SK-N-SH (cell line): ENCODE results near the gene PEA15. TPM values are rescaled to one million over a fixed set of nuclear protein-coding genes. Genes with fewer than 3 reads are reported as not detected.

ENCODE experiments used
- CTCF ChIA-PET: fragments of 300-600, 350-600 bp; formaldehyde crosslinking; extraction: SDS; loops from one replicate; lab custom pipeline; 2021; lab: Yijun Ruan, JAX
- POLR2A ChIA-PET: fragments of 350-600 bp; sonication (Branson Sonifier 250); formaldehyde crosslinking; extraction: SDS; loops from one replicate; lab custom pipeline; 2020; ENCODE audit warnings: antibody characterized with exemption, inconsistent platforms; lab: Yijun Ruan, JAX
- DNase-seq: peaks from one replicate; pipeline ENCODE4 v3.0.0; 2012
- H2AFZ ChIP-seq: fragments of 200-600 bp; sonication (generic); 2 replicates; pipeline ENCODE4 v1.8.1; 2016; ENCODE audit warnings: antibody characterized with exemption, mild to moderate bottlenecking, low read depth
- H3F3A ChIP-seq: fragments of 200-600 bp; sonication (generic); replicated peaks from 2 replicates; pipeline ENCODE3; 2016; ENCODE audit warnings: antibody characterized with exemption, mild to moderate bottlenecking; ENCODE audit not compliant: insufficient read depth
- H3K27ac ChIP-seq, 2 experiments: fragments of 200-500 bp in 1 of 2; fragments of 200-600 bp in 1 of 2; sonication (Bioruptor generic) in 1 of 2; sonication (generic), shearing (Covaris generic) in 1 of 2; 2 replicates each; pipeline versions ENCODE4 v1.5.1 to v1.6.1; 2014 to 2016; ENCODE audit warnings: low read depth in 2 of 2, inconsistent platforms in 1 of 2, low read length in 1 of 2, mild to moderate bottlenecking in 1 of 2, mixed read lengths in 1 of 2
- H3K27me3 ChIP-seq: fragments of 200-600 bp; sonication (generic), shearing (Covaris generic); 2 replicates; pipeline ENCODE4 v1.6.1; 2016; ENCODE audit warnings: mixed run types; ENCODE audit not compliant: insufficient read depth
- H3K36me3 ChIP-seq, 2 experiments: fragments of 200-500 bp in 1 of 2; fragments of 200-600 bp in 1 of 2; sonication (Bioruptor generic) in 1 of 2; sonication (generic) in 1 of 2; replicated peaks in 1 of 2; 2 replicates each; pipeline versions ENCODE3 to v1.5.1; 2014 to 2016; ENCODE audit warnings: low read length in 1 of 2, mild to moderate bottlenecking in 1 of 2; ENCODE audit not compliant: insufficient read depth in 2 of 2, control insufficient read depth in 1 of 2
- H3K4me1 ChIP-seq, 2 experiments: fragments of 200-500 bp in 1 of 2; fragments of 200-600 bp in 1 of 2; sonication (Bioruptor generic) in 1 of 2; sonication (generic), shearing (Covaris generic) in 1 of 2; 2 replicates each; pipeline versions ENCODE4 v1.5.1 to v1.6.1; 2014 to 2016; ENCODE audit warnings: low read depth in 1 of 2, low read length in 1 of 2, mixed run types in 1 of 2; ENCODE audit not compliant: insufficient read depth in 2 of 2, control insufficient read depth in 1 of 2
- H3K4me2 ChIP-seq: fragments of 200-600 bp; sonication (generic), shearing (Covaris generic); 2 replicates; pipeline ENCODE4 v1.6.1; 2017; ENCODE audit warnings: mixed run types
- H3K4me3 ChIP-seq, 2 experiments: fragments of 200-500 bp in 1 of 2; fragments of 200-600 bp in 1 of 2; sonication (Bioruptor generic) in 1 of 2; sonication (generic), shearing (Covaris generic) in 1 of 2; 2 replicates each; pipeline versions ENCODE4 v1.5.1 to v1.8.1; 2014 to 2016; ENCODE audit warnings: low read depth in 2 of 2, inconsistent platforms in 1 of 2, low read length in 1 of 2, mild to moderate bottlenecking in 1 of 2, mixed read lengths in 1 of 2, moderate library complexity in 1 of 2
- H3K79me2 ChIP-seq: fragments of 200-600 bp; sonication (generic); 2 replicates; pipeline ENCODE4 v1.8.1; 2017; ENCODE audit warnings: mild to moderate bottlenecking; ENCODE audit not compliant: insufficient read depth
- H3K9ac ChIP-seq: fragments of 200-600 bp; sonication (generic); 2 replicates; pipeline ENCODE4 v1.6.1; 2017; ENCODE audit warnings: mixed run types
- H3K9me2 ChIP-seq: fragments of 200-600 bp; sonication (generic); 2 replicates; pipeline ENCODE4 v1.6.1; 2017; ENCODE audit warnings: mixed run types
- H3K9me3 ChIP-seq: fragments of 200-600 bp; sonication (generic); 2 replicates; pipeline ENCODE4 v1.6.1; 2017; ENCODE audit warnings: mixed run types, mild to moderate bottlenecking, moderate library complexity
- H4K20me1 ChIP-seq: fragments of 200-600 bp; sonication (generic); 2 replicates; pipeline ENCODE4 v1.6.1; 2017; ENCODE audit warnings: mild to moderate bottlenecking, mixed run types; ENCODE audit not compliant: insufficient read depth
- CHD2 ChIP-seq: fragments of 150-350 bp; IDR thresholded peaks from 2 replicates; pipeline ENCODE4 v1.6.1; 2018; ENCODE audit warnings: low read length; ENCODE audit not compliant: partially characterized antibody
- CTCF ChIP-seq: fragments of 200-600 bp; sonication (generic); IDR thresholded peaks from 2 replicates; pipeline ENCODE4 v1.6.1; 2017; ENCODE audit warnings: antibody characterized with exemption, mild to moderate bottlenecking, moderate library complexity
- ELF1 ChIP-seq: IDR thresholded peaks from 2 replicates; pipeline ENCODE4 v1.4.0; 2012
- EP300 ChIP-seq, 2 experiments: IDR thresholded peaks; 2 replicates each; pipeline versions ENCODE4 v1.4.0 to v1.6.1; 2012; ENCODE audit warnings: borderline replicate concordance in 1 of 2, low read depth in 1 of 2, low read length in 1 of 2
- EZH2phosphoT487 ChIP-seq: fragments of 200-600 bp; sonication (generic); IDR thresholded peaks from 2 replicates; pipeline ENCODE4 v1.6.1; 2017; ENCODE audit warnings: low read depth, mixed run types, mild to moderate bottlenecking, antibody characterized with exemption, moderate library complexity, borderline replicate concordance
- FOSL2 ChIP-seq: IDR thresholded peaks from 2 replicates; pipeline ENCODE4 v1.4.0; 2012; ENCODE audit warnings: low read depth, mild to moderate bottlenecking, moderate library complexity, borderline replicate concordance
- FOXJ3 ChIP-seq: sonication (generic); formaldehyde crosslinking; IDR thresholded peaks from 2 replicates; pipeline ENCODE4 v1.5.1; 2020; ENCODE audit warnings: mild to moderate bottlenecking, missing genetic modification reagents
- GATA2 ChIP-seq: sonication (generic); formaldehyde crosslinking; IDR thresholded peaks from 2 replicates; pipeline ENCODE4 v1.5.0; 2020; ENCODE audit warnings: mild to moderate bottlenecking, missing genetic modification reagents
- MAX ChIP-seq: IDR thresholded peaks from 2 replicates; pipeline ENCODE4 v1.4.0; 2012; ENCODE audit warnings: low read depth
- MXI1 ChIP-seq: IDR thresholded peaks from 2 replicates; pipeline ENCODE4 v1.6.1; 2012; ENCODE audit warnings: mild to moderate bottlenecking, low read depth, low read length, improper control_type of control experiment
- NFIC ChIP-seq: IDR thresholded peaks from 2 replicates; pipeline ENCODE4 v1.4.0; 2012; ENCODE audit warnings: borderline replicate concordance
- PBX3 ChIP-seq: IDR thresholded peaks from 2 replicates; pipeline ENCODE4; 2012
- RXRA ChIP-seq: IDR thresholded peaks from 2 replicates; pipeline ENCODE4 v1.4.0; 2012; ENCODE audit warnings: low read depth, mild to moderate bottlenecking, borderline replicate concordance
- SIN3A ChIP-seq: IDR thresholded peaks from 2 replicates; pipeline ENCODE4 v1.6.1; 2012; ENCODE audit warnings: low read depth, mild to moderate bottlenecking, low read length, moderate library complexity, borderline replicate concordance
- SMC3 ChIP-seq: IDR thresholded peaks from 2 replicates; pipeline ENCODE4 v1.6.1; 2012; ENCODE audit warnings: low read depth, low read length, improper control_type of control experiment
- YY1 ChIP-seq: IDR thresholded peaks from 2 replicates; pipeline ENCODE4 v1.4.0; 2012; ENCODE audit warnings: low read depth, mild to moderate bottlenecking
- WGBS: methylation state at CpG from one replicate; pipeline ENCODE4 v1.1.6; 2017; ENCODE audit warnings: low lambda C conversion rate; 5-methylcytosine and 5-hydroxymethylcytosine counted together
- polyA plus RNA-seq, 3 experiments: library from polyadenylated mRNA; depleted of rRNA; stranded (reverse); fragments of >200 nt; gene quantifications; 2 replicates each; pipeline ENCODE4 v1.2.3, GENCODE V29; 2012

PEA15 gene
- polyA plus RNA-seq, 1 of the 3 experiments (the other 2 are of a cell fraction): 322 TPM

- H2AFZ ChIP-seq: no peak overlapping the region
- no peaks in the 10 kb centered on the region; the same call in 1 of the 2 replicates for H4K20me1 ChIP-seq
- H3F3A ChIP-seq: no peaks in the 10 kb centered on the region
- ChIA-PET CTCF (interaction anchor here (0.9 to 26.9 kb wide), 5 partner anchors 14 to 137 kb away, joined by 3 to 293 read pairs (median 20); partner anchors contain the start of gene CASQ1), POLR2A (no interaction called here)
- no peaks in the 10 kb centered on the region for H3K9me2 ChIP-seq
- H3K4me3 ChIP-seq: no peak overlapping the region
- TF ChIP-seq FOXJ3 (CRISPR knock-in tag) (no peak), RXRA (no peak), CHD2 (no peak), SMC3 (no peak)
- H3K9me3 ChIP-seq: no peaks in the 10 kb centered on the region
- no peaks in the 10 kb centered on the region for H3K4me1 ChIP-seq
- no peak overlapping the region for H3K9ac ChIP-seq
- no peaks in the 10 kb centered on the region for H3K27me3 ChIP-seq
- no peak overlapping the region for H3K27ac ChIP-seq
- H3K36me3 ChIP-seq: peaks cover 72 to 76% of the 10 kb centered on the region in 2 experiments
- WGBS: 92% methylated on average over 2 of the region's 2 CpGs
- H3K79me2 ChIP-seq: peaks cover 8% of the 10 kb centered on the region; the same call in 1 of the 2 replicates
- no peak for DNase-seq
- no peak overlapping the region for H3K4me2 ChIP-seq
Observed at GRCh38 chr1:160237558-160237957, 32.4 kb downstream of the PEA15 start.

- Histone ChIP-seq H4K20me1 (no peaks in the 10 kb centered on the region; the same call in 1 of the 2 replicates), H3K9ac (no peak overlapping the region), H3K9me3 (no peaks in the 10 kb centered on the region), H3K4me3 (no peak overlapping the region), H2AFZ (no peak overlapping the region), H3K79me2 (peaks cover 17% of the 10 kb centered on the region; the same call in 1 of the 2 replicates), H3F3A (no peaks in the 10 kb centered on the region), H3K27me3 (no peaks in the 10 kb centered on the region), H3K36me3 (peaks cover 75 to 76% of the 10 kb centered on the region in 2 experiments), H3K4me2 (no peak overlapping the region), H3K27ac (no peak overlapping the region), H3K9me2 (no peaks in the 10 kb centered on the region), H3K4me1 (no peaks in the 10 kb centered on the region)
- no peak for TF ChIP-seq MXI1
- TF ChIP-seq EP300 (IDR thresholded peaks at IDR 0.05; ENCODE audit: borderline replicate concordance in 1 of 2, low read depth in 1 of 2, low read length in 1 of 2): no peak
- no peak for TF ChIP-seq SIN3A
- TF ChIP-seq MAX: no peak
- no peak for TF ChIP-seq YY1
- POLR2A ChIA-PET: no interaction called here
- CTCF ChIA-PET: interaction anchor here (0.9 to 26.9 kb wide), 7 partner anchors 13 to 153 kb away, joined by 3 to 293 read pairs (median 6); partner anchors contain the start of gene CASQ1
- DNase-seq: no peak
- WGBS: 91% methylated on average over 5 of the region's 5 CpGs
Observed at GRCh38 chr1:160238408-160238807, 33.2 kb downstream of the PEA15 start.

- Histone ChIP-seq H3K79me2 (peaks cover 27% of the 10 kb centered on the region; the same call in 1 of the 2 replicates), H3K27ac (no peak overlapping the region), H3K4me2 (no peak overlapping the region), H3K9me3 (no peaks in the 10 kb centered on the region), H3K9me2 (no peaks in the 10 kb centered on the region), H3K9ac (no peak overlapping the region), H3F3A (no peaks in the 10 kb centered on the region), H4K20me1 (peaks cover 2% of the 10 kb centered on the region), H3K36me3 (peaks cover 69 to 70% of the 10 kb centered on the region in 2 experiments), H2AFZ (no peak overlapping the region), H3K4me3 (no peak overlapping the region), H3K4me1 (no peaks in the 10 kb centered on the region), H3K27me3 (no peaks in the 10 kb centered on the region)
- 98% methylated on average over 18 of the region's 24 CpGs for WGBS
- no peak for DNase-seq
- ChIA-PET POLR2A (interaction anchor here (0.7 kb wide), 1 partner anchor 51 kb away, joined by 3 read pairs; no protein-coding TSS in a partner anchor), CTCF (interaction anchor here (0.9 to 26.9 kb wide), 5 partner anchors 12 to 155 kb away, joined by 3 to 293 read pairs (median 20); partner anchors contain the start of gene CASQ1)
- no peak for TF ChIP-seq SMC3
- TF ChIP-seq CTCF: no peak
- TF ChIP-seq NFIC: no peak
- no peak for TF ChIP-seq CHD2
- no peak for TF ChIP-seq ELF1
- no peak for TF ChIP-seq GATA2 (CRISPR knock-in tag)
- no peak for TF ChIP-seq FOSL2
- no peak for TF ChIP-seq EZH2phosphoT487
- no peak for TF ChIP-seq PBX3
- TF ChIP-seq MXI1: no peak
Observed at GRCh38 chr1:160239582-160240299, 34.6 kb downstream of the PEA15 start.
